Stimulated activated CD4-positive, alpha-beta T cell treated with anti-CD3 and anti-CD28 coated beads, Interleukin-4, amount 100 ng/mL, for 24 hours (primary cell): ENCODE data around the gene DELE1.
"Not testable (repeated sequence)": the region's sequence is repeated elsewhere in the genome, so short reads cannot be mapped to it uniquely, and the experiment has no call there.

ENCODE experiments used
- DNase-seq: peaks from one replicate; pipeline ENCODE4 v3.0.0-alpha.2; 2020

The DELE1 gene

GRCh38 chr5:141890429-141890828 is 33.2 kb upstream of the DELE1 start:
- DNase-seq: not testable (repeated sequence)

GRCh38 chr5:141897425-141897824 is 26.2 kb upstream of the DELE1 start:
- DNase-seq: no peak

- DNase-seq: no peak
Measured at GRCh38 chr5:141898448-141899049, 25.1 kb upstream of the DELE1 start.

GRCh38 chr5:141902015-141902814 is 21.5 kb upstream of the DELE1 start:
- DNase-seq: no peak

GRCh38 chr5:141903261-141903660 is 20.4 kb upstream of the DELE1 start:
- no peak for DNase-seq

- DNase-seq: no peak
Measured at GRCh38 chr5:141904551-141904950, 19.1 kb upstream of the DELE1 start.

GRCh38 chr5:141906517-141906916 is 17.2 kb upstream of the DELE1 start:
- no peak for DNase-seq

GRCh38 chr5:141906972-141907371 is 16.7 kb upstream of the DELE1 start:
- no peak for DNase-seq

- no peak for DNase-seq
Measured at GRCh38 chr5:141908796-141909195, 14.9 kb upstream of the DELE1 start.

- no peak for DNase-seq
Measured at GRCh38 chr5:141909212-141909611, 14.5 kb upstream of the DELE1 start.

GRCh38 chr5:141910271-141910673 is 13.4 kb upstream of the DELE1 start:
- no peak for DNase-seq

- no peak for DNase-seq
Measured at GRCh38 chr5:141913560-141914198, 10.0 kb upstream of the DELE1 start.

- peak; percentile 9 for DNase-seq
Measured at GRCh38 chr5:141914199-141914743, 9.4 kb upstream of the DELE1 start.

- no peak for DNase-seq
Measured at GRCh38 chr5:141914797-141915196, 8.9 kb upstream of the DELE1 start.

- no peak for DNase-seq
Measured at GRCh38 chr5:141915881-141916336, 7.8 kb upstream of the DELE1 start.

GRCh38 chr5:141916522-141916921 is 7.1 kb upstream of the DELE1 start:
- DNase-seq: no peak

- no peak for DNase-seq
Measured at GRCh38 chr5:141917760-141918159, 5.9 kb upstream of the DELE1 start.

- DNase-seq: no peak
Measured at GRCh38 chr5:141919218-141920119, 4.2 kb upstream of the DELE1 start.

- no peak for DNase-seq
Measured at GRCh38 chr5:141920771-141921170, 2.9 kb upstream of the DELE1 start.

GRCh38 chr5:141922827-141923447 is 734 bp upstream of the DELE1 start:
- DNase-seq: not testable (repeated sequence)

- no peak for DNase-seq
Measured at GRCh38 chr5:141926434-141926833, 2.8 kb downstream of the DELE1 start.

- DNase-seq: no peak
Measured at GRCh38 chr5:141928051-141928450, 4.4 kb downstream of the DELE1 start.
